RWPE2 (cell line): ENCODE measurements around the gene GMEB1.

Experiments used
- ATAC-seq: fragments of 200-7000 bp; cut with Tn5 transposase; 3 replicates; pipeline ENCODE4 v1.9.1; 2021; ENCODE audit warnings: low read depth
- DNase-seq: peaks from one replicate; pipeline ENCODE4 v3.0.0-alpha.2; 2020; ENCODE audit warnings: low spot score
- H3K27ac ChIP-seq: fragments of 450-650 bp; 2 replicates; pipeline ENCODE4 v1.5.1; 2017; ENCODE audit warnings: mild to moderate bottlenecking; ENCODE audit not compliant: poor library complexity, severe bottlenecking
- H3K27me3 ChIP-seq: fragments of 250-450 bp; sonication (Bioruptor Pico); 2 replicates; pipeline ENCODE4 v1.5.1; 2021; ENCODE audit warnings: mild to moderate bottlenecking, moderate library complexity; ENCODE audit not compliant: insufficient read depth, poor library complexity, severe bottlenecking
- H3K36me3 ChIP-seq: fragments of 250-450 bp; sonication (Bioruptor Pico); 2 replicates; pipeline ENCODE4 v1.5.1; 2020; ENCODE audit warnings: low read depth, mild to moderate bottlenecking, moderate library complexity
- H3K4me1 ChIP-seq: fragments of 250-450 bp; sonication (Bioruptor Pico); 2 replicates; pipeline ENCODE4 v1.5.1; 2021; ENCODE audit warnings: mild to moderate bottlenecking, moderate library complexity; ENCODE audit not compliant: insufficient read depth, poor library complexity, severe bottlenecking
- H3K4me3 ChIP-seq: fragments of 250-450 bp; sonication (Bioruptor Pico); 2 replicates; pipeline ENCODE4 v1.5.1; 2021; ENCODE audit warnings: mild to moderate bottlenecking, moderate library complexity; ENCODE audit not compliant: severe bottlenecking
- H3K9me3 ChIP-seq: fragments of 250-450 bp; sonication (Bioruptor Pico); 2 replicates; pipeline ENCODE4 v1.5.1; 2021; ENCODE audit warnings: mild to moderate bottlenecking, moderate library complexity; ENCODE audit not compliant: severe bottlenecking
- CTCF ChIP-seq: fragments of 450-650 bp; IDR thresholded peaks from one replicate; pipeline ENCODE4 v1.5.1; 2017; ENCODE audit warnings: mild to moderate bottlenecking, moderate library complexity; ENCODE audit not compliant: poor library complexity, severe bottlenecking

GMEB1 gene, protein sequence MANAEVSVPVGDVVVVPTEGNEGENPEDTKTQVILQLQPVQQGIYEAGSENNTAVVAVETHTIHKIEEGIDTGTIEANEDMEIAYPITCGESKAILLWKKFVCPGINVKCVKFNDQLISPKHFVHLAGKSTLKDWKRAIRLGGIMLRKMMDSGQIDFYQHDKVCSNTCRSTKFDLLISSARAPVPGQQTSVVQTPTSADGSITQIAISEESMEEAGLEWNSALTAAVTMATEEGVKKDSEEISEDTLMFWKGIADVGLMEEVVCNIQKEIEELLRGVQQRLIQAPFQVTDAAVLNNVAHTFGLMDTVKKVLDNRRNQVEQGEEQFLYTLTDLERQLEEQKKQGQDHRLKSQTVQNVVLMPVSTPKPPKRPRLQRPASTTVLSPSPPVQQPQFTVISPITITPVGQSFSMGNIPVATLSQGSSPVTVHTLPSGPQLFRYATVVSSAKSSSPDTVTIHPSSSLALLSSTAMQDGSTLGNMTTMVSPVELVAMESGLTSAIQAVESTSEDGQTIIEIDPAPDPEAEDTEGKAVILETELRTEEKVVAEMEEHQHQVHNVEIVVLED

GRCh38 chr1:28668191-28668955 is at the start of gene GMEB1:
TSS of gene GMEB1 (plus strand) at chr1:28668784. CDS start at chr1:28683613, 14,829 bp downstream.
- no peak for TF ChIP-seq CTCF
- H3K4me3 ChIP-seq = peak within 1 kb of the TSS; percentile 96
- peak within 1 kb of the TSS; percentile 94 for H3K27ac ChIP-seq
- H3K27me3 ChIP-seq = no peaks in the 10 kb centered on the region
- no peaks in the 10 kb centered on the region for H3K9me3 ChIP-seq
- H3K4me1 ChIP-seq = peaks cover 4% of the 10 kb centered on the region
- no peaks in the 10 kb centered on the region; the same call in 1 of the 2 replicates for H3K36me3 ChIP-seq
- DNase-seq (peak; percentile 84), ATAC-seq (peak; percentile 82)

GRCh38 chr1:28631713-28632112 is 36.9 kb upstream of the GMEB1 start:
- Histone ChIP-seq H3K36me3 (no peaks in the 10 kb centered on the region), H3K27me3 (no peaks in the 10 kb centered on the region), H3K9me3 (peaks cover 3% of the 10 kb centered on the region), H3K4me3 (no peak overlapping the region), H3K4me1 (no peaks in the 10 kb centered on the region), H3K27ac (no peak overlapping the region)
- no peak for TF ChIP-seq CTCF
- ATAC-seq (no peak), DNase-seq (no peak)

GRCh38 chr1:28632560-28632959 is 36.0 kb upstream of the GMEB1 start:
- H3K9me3 ChIP-seq = peaks cover 3% of the 10 kb centered on the region
- no peak overlapping the region for H3K27ac ChIP-seq
- DNase-seq (no peak), ATAC-seq (no peak)
- no peak for TF ChIP-seq CTCF
- no peaks in the 10 kb centered on the region for H3K27me3 ChIP-seq
- no peaks in the 10 kb centered on the region for H3K36me3 ChIP-seq
- no peaks in the 10 kb centered on the region for H3K4me1 ChIP-seq
- no peak overlapping the region for H3K4me3 ChIP-seq

DNA sequence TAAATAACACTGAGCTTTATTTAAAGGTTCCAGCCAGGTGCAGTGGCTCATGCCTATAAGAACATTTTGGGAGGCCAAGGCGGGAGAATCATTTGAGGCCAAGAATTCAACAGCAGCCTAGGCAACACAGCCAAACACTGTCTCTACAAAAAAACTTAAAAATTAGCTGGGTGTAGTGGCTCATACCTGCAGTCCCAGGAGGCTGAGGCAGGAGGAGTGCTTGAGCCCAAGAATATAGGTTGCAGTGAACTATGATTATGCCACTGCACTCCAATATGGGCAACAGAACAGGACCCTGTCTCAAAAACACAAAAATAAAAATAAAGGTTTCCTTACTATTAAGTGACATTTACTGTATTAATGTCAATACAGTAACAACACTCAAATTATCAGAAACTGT is 27.8 kb upstream of the GMEB1 start:
- TF ChIP-seq CTCF = peak; percentile 58
- DNase-seq = no peak
- ATAC-seq = 0 out of 3 replicates have a peak, but pooled peaks have one; percentile 30
- H3K27ac ChIP-seq = no peak overlapping the region
- H3K9me3 ChIP-seq = no peaks in the 10 kb centered on the region
- peaks cover 3% of the 10 kb centered on the region for H3K4me1 ChIP-seq
- H3K27me3 ChIP-seq = no peaks in the 10 kb centered on the region
- no peak overlapping the region for H3K4me3 ChIP-seq
- H3K36me3 ChIP-seq = peaks cover 6% of the 10 kb centered on the region
